ENCODE data around the gene TFPI. TPM values are rescaled to one million over a fixed set of nuclear protein-coding genes. Genes with fewer than 3 reads are reported as not detected.

The TFPI gene
- total and polyA plus RNA-seq, 2 of the 8 experiments (the other 6 are each of a cell fraction or from before 2014, with no cell fraction given): 2.0 to 7.1 TPM

DNA sequence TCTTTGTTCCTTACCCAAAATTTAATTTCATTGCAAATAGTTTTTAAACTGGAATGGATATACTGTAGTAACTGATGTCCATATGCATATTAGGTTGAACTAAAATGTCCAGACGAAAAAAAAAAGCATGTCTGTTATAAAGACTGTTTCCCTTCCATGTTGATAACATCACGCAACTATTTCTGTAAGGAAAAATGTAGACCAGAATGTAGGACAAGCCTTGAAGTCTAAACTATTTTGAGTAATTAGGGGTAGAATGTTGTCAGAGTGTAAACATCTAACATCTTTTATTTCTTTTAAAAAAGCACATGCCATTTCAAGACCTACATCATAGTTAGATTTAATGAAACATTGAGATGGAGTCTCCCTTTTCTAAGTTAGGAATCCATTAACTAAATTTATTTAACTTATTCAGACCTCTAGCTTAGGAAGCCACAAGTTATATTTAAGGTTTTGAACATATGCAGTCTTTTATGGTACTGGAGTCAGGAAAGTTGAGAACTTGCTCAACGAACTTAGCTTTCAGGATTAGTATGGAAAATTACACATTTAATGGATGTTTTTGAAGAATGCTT lies 114.0 kb downstream of the TFPI start:
- CTCF ChIA-PET (ENCODE audit: partially characterized antibody): no interaction called here

More for the DNA sequence above, 114.0 kb downstream of the TFPI start:
- Histone ChIP-seq H3K23me2 (ENCODE audit: low read depth, low read length) (no peaks in the 10 kb centered on the region), H3K9me3 (ENCODE audit: insufficient read depth in 2 of 2, low read depth in 1 of 2, low read length in 1 of 2) (no peaks in the 10 kb centered on the region), H3K27ac (ENCODE audit: low read depth, low read length) (no peak overlapping the region), H3K18ac (ENCODE audit: extremely low read depth, low read length) (no peak overlapping the region), H2BK15ac (ENCODE audit: low read length) (no peak overlapping the region), H2AFZ (ENCODE audit: low read length) (no peak overlapping the region), H2BK5ac (ENCODE audit: low read depth, low read length) (no peak overlapping the region), H3K79me2 (ENCODE audit: control insufficient read depth in 1 of 2, insufficient read depth in 2 of 2, low read length in 2 of 2) (no peaks in the 10 kb centered on the region), H3K14ac (ENCODE audit: insufficient read length) (no peak overlapping the region), H2BK120ac (replicated peaks; ENCODE audit: low read depth, low read length) (no peak overlapping the region), H3K9ac (replicated peaks in 1 of 4; ENCODE audit: extremely low read depth in 1 of 4, low read depth in 3 of 4, low read length in 3 of 4) (no peak overlapping the region), H2BK20ac (ENCODE audit: low read length) (no peak overlapping the region), H3K36me3 (ENCODE audit: control insufficient read depth in 2 of 4, insufficient read depth in 4 of 4, low read length in 3 of 4) (no peaks in the 10 kb centered on the region), H4K8ac (ENCODE audit: extremely low read depth, insufficient read depth, low read length) (no peak overlapping the region), H2BK12ac (ENCODE audit: low read depth, low read length) (no peak overlapping the region), H3K4me3 (ENCODE audit: extremely low read depth in 1 of 4, insufficient read depth in 2 of 4, low read depth in 3 of 4, low read length in 4 of 4) (no peak overlapping the region), H3K4ac (replicated peaks; ENCODE audit: insufficient read length, low read depth, low read length) (no peak overlapping the region), H3K79me1 (ENCODE audit: low read depth, low read length) (no peaks in the 10 kb centered on the region), H3K23ac (ENCODE audit: insufficient read length) (no peak overlapping the region), H3K4me1 (replicated peaks in 1 of 4; ENCODE audit: control insufficient read depth in 3 of 4, insufficient read depth in 4 of 4, low read length in 3 of 4) (no peaks in the 10 kb centered on the region), H3K27me3 (replicated peaks in 1 of 4; ENCODE audit: control insufficient read depth in 3 of 4, extremely low read depth in 1 of 4, insufficient read depth in 3 of 4, low read length in 3 of 4) (no peaks in the 10 kb centered on the region), H3K56ac (replicated peaks; ENCODE audit: insufficient read length, low read depth, low read length) (no peak overlapping the region), H2AK5ac (ENCODE audit: low read depth, low read length) (no peak overlapping the region), H3K4me2 (ENCODE audit: insufficient read depth in 1 of 2, low read depth in 2 of 2, low read length in 2 of 2) (no peak overlapping the region), H4K20me1 (replicated peaks in 1 of 2; ENCODE audit: control insufficient read depth in 1 of 2, insufficient read depth in 2 of 2, low read length in 2 of 2) (no peaks in the 10 kb centered on the region), H4K5ac (ENCODE audit: insufficient read length, low read depth, low read length) (no peak overlapping the region), H4K91ac (replicated peaks; ENCODE audit: insufficient read length, low read length) (no peak overlapping the region)
- TF ChIP-seq, protein P1, sequence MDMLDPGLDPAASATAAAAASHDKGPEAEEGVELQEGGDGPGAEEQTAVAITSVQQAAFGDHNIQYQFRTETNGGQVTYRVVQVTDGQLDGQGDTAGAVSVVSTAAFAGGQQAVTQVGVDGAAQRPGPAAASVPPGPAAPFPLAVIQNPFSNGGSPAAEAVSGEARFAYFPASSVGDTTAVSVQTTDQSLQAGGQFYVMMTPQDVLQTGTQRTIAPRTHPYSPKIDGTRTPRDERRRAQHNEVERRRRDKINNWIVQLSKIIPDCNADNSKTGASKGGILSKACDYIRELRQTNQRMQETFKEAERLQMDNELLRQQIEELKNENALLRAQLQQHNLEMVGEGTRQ (IDR thresholded peaks at IDR 0.05; ENCODE audit: low read length): no peak
- no peak for TF ChIP-seq CREB1 (IDR thresholded peaks at IDR 0.05)
- TF ChIP-seq CBX8 (IDR thresholded peaks at IDR 0.05; ENCODE audit: borderline replicate concordance, low read depth, low read length): no peak
- no peak for TF ChIP-seq SUZ12 (IDR thresholded peaks at IDR 0.05; ENCODE audit: low read length)
- TF ChIP-seq EZH2 (IDR thresholded peaks at IDR 0.05; ENCODE audit: low read depth, low read length, severe bottlenecking): no peak
- TF ChIP-seq SRF (IDR thresholded peaks at IDR 0.05; ENCODE audit: low read depth, low read length): no peak
- TF ChIP-seq GABPA (IDR thresholded peaks at IDR 0.05; ENCODE audit: borderline replicate concordance, insufficient read depth, low read length): no peak
- no peak for TF ChIP-seq CHD1 (IDR thresholded peaks at IDR 0.05; ENCODE audit: low read depth, low read length)
- TF ChIP-seq CHD2 (IDR thresholded peaks at IDR 0.05; ENCODE audit: low read length): no peak
- DNase-seq (ENCODE audit: low read depth in 1 of 2, low spot score in 2 of 2) (no peak), FAIRE-seq (no peak)
- WGBS, 2 experiments (ENCODE audit: extremely low coverage in 1 of 2, insufficient coverage in 1 of 2, insufficient read length in 1 of 2, insufficient replicate concordance in 2 of 2, low coverage in 1 of 2, low lambda C conversion rate in 2 of 2, missing lambda C conversion rate in 1 of 2): 98% methylated on average over 3 of the region's 3 CpGs; no CpG with 5 or more reads in 1 of the 2 experiments
- POLR2A ChIA-PET (ENCODE audit: partially characterized antibody): no interaction called here
